ENCODE results near the gene PTPN1. TPM values are rescaled to one million over a fixed set of nuclear protein-coding genes. Genes with fewer than 3 reads are reported as not detected.

The PTPN1 gene
- total RNA-seq, 1 experiment from 2014 or later: 65.2 TPM

- H3K4me3 ChIP-seq (ENCODE audit: low read depth, low read length): no peak overlapping the region
- POLR2A ChIA-PET: no interaction called here
- intact Hi-C loops (cut with micrococcal nuclease; ENCODE audit: unreplicated experiment): no loop called here
These were observed 74.5 kb downstream of the PTPN1 start for GRCh38 chr20:50584687-50585086.

GRCh38 chr20:50585214-50585613, 75.0 kb downstream of the PTPN1 start:
- H3K4me1 Mint-ChIP-seq (ENCODE audit: low read depth, unreplicated experiment): no peaks in the 10 kb centered on the region
- POLR2A ChIA-PET: no interaction called here
- Histone ChIP-seq H3K9me3 (no peaks in the 10 kb centered on the region), H3K36me3 (ENCODE audit: control insufficient read depth, insufficient read depth, low read length) (peaks cover 6% of the 10 kb centered on the region), H3K4me1 (peaks cover 9% of the 10 kb centered on the region; the same call in 1 of the 2 replicates), H3K27me3 (replicated peaks; ENCODE audit: control insufficient read depth, insufficient read depth, low read length) (no peaks in the 10 kb centered on the region), H3K4me3 (ENCODE audit: low read depth, low read length) (no peak overlapping the region)
- H3K36me3 Mint-ChIP-seq (ENCODE audit: insufficient read depth, unreplicated experiment): peaks cover 75% of the 10 kb centered on the region
- TF ChIP-seq, protein P1, sequence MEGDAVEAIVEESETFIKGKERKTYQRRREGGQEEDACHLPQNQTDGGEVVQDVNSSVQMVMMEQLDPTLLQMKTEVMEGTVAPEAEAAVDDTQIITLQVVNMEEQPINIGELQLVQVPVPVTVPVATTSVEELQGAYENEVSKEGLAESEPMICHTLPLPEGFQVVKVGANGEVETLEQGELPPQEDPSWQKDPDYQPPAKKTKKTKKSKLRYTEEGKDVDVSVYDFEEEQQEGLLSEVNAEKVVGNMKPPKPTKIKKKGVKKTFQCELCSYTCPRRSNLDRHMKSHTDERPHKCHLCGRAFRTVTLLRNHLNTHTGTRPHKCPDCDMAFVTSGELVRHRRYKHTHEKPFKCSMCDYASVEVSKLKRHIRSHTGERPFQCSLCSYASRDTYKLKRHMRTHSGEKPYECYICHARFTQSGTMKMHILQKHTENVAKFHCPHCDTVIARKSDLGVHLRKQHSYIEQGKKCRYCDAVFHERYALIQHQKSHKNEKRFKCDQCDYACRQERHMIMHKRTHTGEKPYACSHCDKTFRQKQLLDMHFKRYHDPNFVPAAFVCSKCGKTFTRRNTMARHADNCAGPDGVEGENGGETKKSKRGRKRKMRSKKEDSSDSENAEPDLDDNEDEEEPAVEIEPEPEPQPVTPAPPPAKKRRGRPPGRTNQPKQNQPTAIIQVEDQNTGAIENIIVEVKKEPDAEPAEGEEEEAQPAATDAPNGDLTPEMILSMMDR (IDR thresholded peaks at IDR 0.05; ENCODE audit: insufficient read depth in 1 of 2, low read depth in 1 of 2, low read length in 1 of 2, severe bottlenecking in 1 of 2, unreplicated experiment in 1 of 2): no peak
- CTCF ChIA-PET: interaction anchor here (0.6 kb wide), 1 partner anchor 122 kb away, joined by 3 read pairs; no protein-coding TSS in a partner anchor
- DNase-seq: no peak
- H3K9me3 Mint-ChIP-seq (ENCODE audit: unreplicated experiment): no peaks in the 10 kb centered on the region
- H3K27me3 Mint-ChIP-seq (ENCODE audit: insufficient read depth, unreplicated experiment): no peaks in the 10 kb centered on the region
- no TSS peak for BruUV-seq (replicated peaks)
- intact Hi-C loops (cut with micrococcal nuclease; ENCODE audit: unreplicated experiment): no loop called here
- no peak overlapping the region for H3K27ac Mint-ChIP-seq (ENCODE audit: unreplicated experiment)
- no peak overlapping the region for H3K4me3 Mint-ChIP-seq (ENCODE audit: unreplicated experiment)

More at GRCh38 chr20:50584687-50585086, 74.5 kb downstream of the PTPN1 start:
- Mint-ChIP-seq H3K36me3 (ENCODE audit: insufficient read depth, unreplicated experiment) (peaks cover 75% of the 10 kb centered on the region), H3K27me3 (ENCODE audit: insufficient read depth, unreplicated experiment) (no peaks in the 10 kb centered on the region), H3K4me1 (ENCODE audit: low read depth, unreplicated experiment) (no peaks in the 10 kb centered on the region), H3K4me3 (ENCODE audit: unreplicated experiment) (no peak overlapping the region), H3K9me3 (ENCODE audit: unreplicated experiment) (no peaks in the 10 kb centered on the region), H3K27ac (ENCODE audit: unreplicated experiment) (no peak overlapping the region)
- Histone ChIP-seq H3K27me3 (replicated peaks; ENCODE audit: control insufficient read depth, insufficient read depth, low read length) (no peaks in the 10 kb centered on the region), H3K9me3 (no peaks in the 10 kb centered on the region), H3K4me1 (peaks cover 9% of the 10 kb centered on the region; the same call in 1 of the 2 replicates), H3K36me3 (ENCODE audit: control insufficient read depth, insufficient read depth, low read length) (peaks cover 6% of the 10 kb centered on the region)
- no TSS peak for BruUV-seq (replicated peaks)
- CTCF ChIA-PET: interaction anchor here (0.6 kb wide), 1 partner anchor 122 kb away, joined by 3 read pairs; no protein-coding TSS in a partner anchor
- no peak for DNase-seq
- TF ChIP-seq, protein P1 (IDR thresholded peaks at IDR 0.05; ENCODE audit: insufficient read depth in 1 of 2, low read depth in 1 of 2, low read length in 1 of 2, severe bottlenecking in 1 of 2, unreplicated experiment in 1 of 2): no peak

GRCh38 chr20:50585678-50586077, 75.5 kb downstream of the PTPN1 start:
- Mint-ChIP-seq H3K9me3 (ENCODE audit: unreplicated experiment) (no peaks in the 10 kb centered on the region), H3K27me3 (ENCODE audit: insufficient read depth, unreplicated experiment) (no peaks in the 10 kb centered on the region), H3K36me3 (ENCODE audit: insufficient read depth, unreplicated experiment) (peaks cover 75% of the 10 kb centered on the region), H3K27ac (ENCODE audit: unreplicated experiment) (no peak overlapping the region), H3K4me1 (ENCODE audit: low read depth, unreplicated experiment) (no peaks in the 10 kb centered on the region), H3K4me3 (ENCODE audit: unreplicated experiment) (no peak overlapping the region)
- Histone ChIP-seq H3K9me3 (no peaks in the 10 kb centered on the region), H3K36me3 (ENCODE audit: control insufficient read depth, insufficient read depth, low read length) (peaks cover 6% of the 10 kb centered on the region), H3K4me3 (ENCODE audit: low read depth, low read length) (no peak overlapping the region), H3K27me3 (replicated peaks; ENCODE audit: control insufficient read depth, insufficient read depth, low read length) (no peaks in the 10 kb centered on the region), H3K4me1 (peaks cover 9% of the 10 kb centered on the region; the same call in 1 of the 2 replicates)
- BruUV-seq (replicated peaks): no TSS peak
- TF ChIP-seq, protein P1 (IDR thresholded peaks at IDR 0.05; ENCODE audit: insufficient read depth in 1 of 2, low read depth in 1 of 2, low read length in 1 of 2, severe bottlenecking in 1 of 2, unreplicated experiment in 1 of 2): no peak
- ChIA-PET POLR2A (no interaction called here), CTCF (interaction anchor here (0.6 to 1.3 kb wide), 2 partner anchors 10 to 38 kb away, joined by 3 to 4 read pairs; no protein-coding TSS in a partner anchor)
- DNase-seq: no peak
- intact Hi-C loops (cut with micrococcal nuclease; ENCODE audit: unreplicated experiment): no loop called here

Data from Caco-2 (cell line).